Measurements from ENCODE around the gene PPM1F.

Gene PPM1F

DNA sequence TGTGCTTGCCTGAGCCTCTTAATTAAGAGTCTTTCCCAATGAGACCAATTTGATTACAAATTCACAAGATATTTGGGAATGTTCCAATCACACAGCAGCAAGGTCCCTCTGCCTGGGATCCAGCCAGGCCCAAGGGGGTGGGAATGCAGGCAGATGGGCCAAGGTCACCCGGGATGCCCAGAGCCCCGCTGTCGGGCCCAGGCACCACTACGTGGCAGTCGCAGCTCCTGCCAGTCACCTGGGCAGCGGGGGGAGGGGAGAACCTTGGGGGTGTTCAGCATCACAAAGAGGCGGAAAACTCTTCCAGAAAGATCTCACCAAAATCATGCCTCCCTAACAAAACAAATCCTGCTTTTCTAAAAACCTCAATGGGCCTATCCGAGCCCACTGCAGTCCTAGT, 30.9 kb downstream of the PPM1F start:
- Histone ChIP-seq H3K27ac (ENCODE audit: low read length) (no peak overlapping the region), H3K27me3 (ENCODE audit: low read depth, low read length) (no peaks in the 10 kb centered on the region), H3K4me1 (ENCODE audit: control insufficient read depth in 1 of 2, insufficient read depth in 2 of 2, low read length in 2 of 2) (peaks cover 0 to 7% of the 10 kb centered on the region in 2 donors), H3K36me3 (ENCODE audit: control insufficient read depth in 1 of 2, insufficient read depth in 2 of 2, low read length in 2 of 2) (peaks cover 0 to 33% of the 10 kb centered on the region in 2 donors), H3K9me3 (ENCODE audit: control insufficient read depth in 1 of 2, low read length in 2 of 2) (no peaks in the 10 kb centered on the region), H3K4me3 (ENCODE audit: low read depth in 1 of 2, low read length in 2 of 2) (no peak overlapping the region)

DNA sequence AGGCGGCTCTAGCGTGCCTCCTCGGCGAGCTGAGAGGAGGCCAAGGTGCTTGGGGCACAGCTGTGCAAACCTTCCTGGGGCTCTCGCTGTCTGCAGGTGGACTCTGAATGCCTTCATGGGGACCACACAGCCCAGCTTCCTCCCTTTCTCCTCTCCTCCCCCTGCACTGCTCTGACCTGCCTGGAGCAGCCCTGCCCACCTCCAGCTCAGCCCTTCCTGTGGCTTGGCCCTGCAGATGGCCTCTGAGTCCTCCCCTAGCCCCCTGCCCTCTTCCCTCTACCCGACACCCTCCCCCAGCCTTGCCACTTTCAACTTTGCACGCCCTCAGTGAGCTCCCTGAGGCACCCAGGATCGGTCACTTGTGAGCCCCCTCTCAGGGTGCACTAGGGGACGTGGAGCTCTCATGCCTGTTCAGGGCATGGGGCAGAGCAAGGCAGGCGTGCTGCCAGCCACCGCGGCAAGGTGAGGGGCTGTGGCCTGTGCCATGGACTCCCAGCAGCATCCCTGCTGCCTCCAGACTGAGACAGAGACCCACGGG, 31.4 kb downstream of the PPM1F start:
- H3K27ac ChIP-seq (ENCODE audit: low read length): no peak overlapping the region
- H3K4me1 ChIP-seq (ENCODE audit: control insufficient read depth in 1 of 2, insufficient read depth in 2 of 2, low read length in 2 of 2): peaks cover 0 to 7% of the 10 kb centered on the region in 2 donors
- no peak overlapping the region for H3K4me3 ChIP-seq (ENCODE audit: low read depth in 1 of 2, low read length in 2 of 2)
- H3K36me3 ChIP-seq (ENCODE audit: control insufficient read depth in 1 of 2, insufficient read depth in 2 of 2, low read length in 2 of 2): peaks cover 0 to 28% of the 10 kb centered on the region in 2 donors
- no peaks in the 10 kb centered on the region for H3K9me3 ChIP-seq (ENCODE audit: control insufficient read depth in 1 of 2, low read length in 2 of 2)
- H3K27me3 ChIP-seq (ENCODE audit: low read depth, low read length): no peaks in the 10 kb centered on the region

DNA sequence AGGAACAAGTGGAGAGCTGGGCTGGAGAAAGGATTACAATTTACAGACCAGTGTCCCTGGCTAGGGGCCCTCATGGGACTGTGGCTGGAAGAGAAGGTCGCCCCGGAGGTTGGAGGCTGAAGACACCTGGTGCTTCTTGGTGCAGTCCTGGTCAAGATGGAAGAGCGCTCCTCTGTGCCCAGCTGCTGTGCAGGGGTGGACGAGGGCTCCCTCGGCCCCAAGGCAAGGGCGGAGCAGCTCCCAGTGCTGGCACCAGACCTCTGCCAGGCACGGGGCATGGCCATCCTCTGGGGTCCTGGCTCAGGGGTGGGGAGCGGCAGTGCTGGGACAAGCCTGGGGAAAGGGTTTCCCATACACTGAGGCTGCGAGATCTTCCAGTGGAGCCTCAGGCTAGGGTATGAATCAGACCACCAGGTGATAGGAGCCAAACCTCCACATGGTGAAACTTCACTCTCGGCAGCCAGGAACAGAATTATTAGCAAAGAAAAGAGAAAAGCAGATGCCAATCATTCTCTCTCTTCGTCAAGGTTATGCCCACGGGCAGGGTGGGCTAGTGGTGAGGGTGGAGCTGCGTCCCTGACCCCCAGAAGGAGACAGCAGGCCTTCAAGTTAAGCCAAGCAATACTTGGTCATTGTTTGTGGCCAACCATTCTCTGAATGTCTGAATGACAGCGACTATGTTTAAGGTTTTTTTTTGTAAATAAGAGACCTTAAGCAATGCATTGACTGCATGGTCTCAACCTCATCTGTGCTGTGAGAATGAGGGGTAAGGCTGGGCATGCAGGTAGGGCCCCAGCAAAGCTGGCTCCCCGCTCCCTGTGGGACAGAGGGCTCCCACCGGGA, 32.1 kb downstream of the PPM1F start:
- Histone ChIP-seq H3K9me3 (ENCODE audit: control insufficient read depth in 1 of 2, low read length in 2 of 2) (no peaks in the 10 kb centered on the region), H3K36me3 (ENCODE audit: control insufficient read depth in 1 of 2, insufficient read depth in 2 of 2, low read length in 2 of 2) (peaks cover 0 to 27% of the 10 kb centered on the region in 2 donors), H3K4me1 (ENCODE audit: control insufficient read depth in 1 of 2, insufficient read depth in 2 of 2, low read length in 2 of 2) (peaks cover 0 to 7% of the 10 kb centered on the region in 2 donors), H3K27me3 (ENCODE audit: low read depth, low read length) (no peaks in the 10 kb centered on the region), H3K4me3 (ENCODE audit: low read depth in 1 of 2, low read length in 2 of 2) (no peak overlapping the region), H3K27ac (ENCODE audit: low read length) (no peak overlapping the region)

DNA sequence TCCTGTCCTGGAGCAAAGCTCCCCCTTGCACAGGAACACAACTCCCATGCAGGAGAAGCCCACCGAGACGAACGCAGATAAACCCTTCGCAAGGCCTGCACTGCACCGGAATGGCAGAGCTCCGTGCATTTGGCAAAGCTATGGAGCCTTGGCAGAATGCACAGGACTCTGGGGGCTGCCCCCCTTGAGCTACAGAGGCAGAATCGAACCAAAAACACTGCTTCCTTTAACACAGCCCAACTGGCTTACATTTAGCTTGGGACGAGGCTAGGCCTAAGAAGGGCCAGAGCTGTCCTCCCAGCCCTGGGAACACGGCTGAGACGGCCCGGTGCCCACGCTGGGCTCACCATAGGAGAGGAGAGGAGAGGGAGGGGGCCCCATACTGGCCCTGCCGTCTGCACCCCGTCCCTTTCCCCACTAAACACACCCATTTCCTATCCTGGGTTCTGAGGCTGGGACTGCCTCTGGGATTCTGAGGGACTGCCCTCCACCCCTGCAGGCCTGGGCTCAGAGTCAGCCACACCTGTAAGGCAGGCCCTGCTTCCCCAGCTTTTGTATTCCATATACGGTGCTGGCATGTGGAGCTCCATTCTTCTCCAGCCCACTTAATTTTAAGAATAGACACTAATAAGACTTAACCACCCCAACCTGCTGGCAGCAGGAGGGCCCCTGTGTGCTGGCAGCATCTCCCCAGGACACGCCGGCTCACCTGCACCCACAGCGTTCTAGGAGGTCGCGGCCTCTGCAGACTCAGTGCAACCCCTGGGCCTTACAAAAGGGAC, 32.9 kb downstream of the PPM1F start:
- Histone ChIP-seq H3K27ac (ENCODE audit: low read length) (no peak overlapping the region), H3K36me3 (ENCODE audit: control insufficient read depth in 1 of 2, insufficient read depth in 2 of 2, low read length in 2 of 2) (peaks cover 0 to 22% of the 10 kb centered on the region in 2 donors), H3K4me1 (ENCODE audit: control insufficient read depth in 1 of 2, insufficient read depth in 2 of 2, low read length in 2 of 2) (peaks cover 0 to 7% of the 10 kb centered on the region in 2 donors), H3K4me3 (ENCODE audit: low read depth in 1 of 2, low read length in 2 of 2) (no peak overlapping the region), H3K9me3 (ENCODE audit: control insufficient read depth in 1 of 2, low read length in 2 of 2) (no peaks in the 10 kb centered on the region), H3K27me3 (ENCODE audit: low read depth, low read length) (no peaks in the 10 kb centered on the region)

DNA sequence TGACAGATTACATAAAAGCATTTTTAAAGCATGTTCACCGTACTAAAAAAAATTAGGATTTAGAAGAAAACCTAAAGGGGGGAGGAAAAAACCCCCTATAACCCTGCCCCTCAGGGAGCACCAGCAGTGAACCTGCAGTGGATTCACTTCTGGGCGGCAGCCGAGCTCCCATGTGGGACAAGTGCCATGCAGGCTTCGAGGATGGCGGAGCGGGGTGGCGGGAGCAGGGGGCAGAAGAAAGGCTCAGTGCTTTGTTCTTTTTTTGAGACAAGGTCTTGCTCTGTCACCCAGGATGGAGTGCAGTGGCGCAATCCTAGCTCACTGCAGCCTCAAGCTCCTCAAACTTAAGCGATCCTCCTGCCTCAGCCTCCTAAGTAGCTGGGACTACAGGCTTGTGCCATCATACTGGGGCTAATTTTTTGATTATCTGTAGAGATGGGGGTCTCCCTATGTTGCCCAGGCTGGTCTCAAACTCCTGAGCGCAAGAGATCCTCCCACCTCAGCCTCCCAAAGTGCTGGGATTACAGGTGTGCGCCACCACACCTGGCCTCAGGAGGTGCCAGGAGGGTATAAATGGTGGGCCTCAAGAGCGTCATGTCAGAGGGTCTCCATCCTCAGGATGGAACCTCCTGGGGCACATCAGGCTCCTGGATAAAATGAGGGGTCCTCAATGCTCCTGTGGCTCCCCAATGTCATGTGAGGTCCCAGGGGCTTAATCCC, 34.0 kb downstream of the PPM1F start:
- no peak overlapping the region for H3K27ac ChIP-seq (ENCODE audit: low read length)
- no peak overlapping the region for H3K4me3 ChIP-seq (ENCODE audit: low read depth in 1 of 2, low read length in 2 of 2)
- H3K9me3 ChIP-seq (ENCODE audit: control insufficient read depth in 1 of 2, low read length in 2 of 2): no peaks in the 10 kb centered on the region
- H3K27me3 ChIP-seq (ENCODE audit: low read depth, low read length): no peaks in the 10 kb centered on the region
- peaks cover 0 to 19% of the 10 kb centered on the region in 2 donors for H3K36me3 ChIP-seq (ENCODE audit: control insufficient read depth in 1 of 2, insufficient read depth in 2 of 2, low read length in 2 of 2)
- H3K4me1 ChIP-seq (ENCODE audit: control insufficient read depth in 1 of 2, insufficient read depth in 2 of 2, low read length in 2 of 2): peaks cover 0 to 7% of the 10 kb centered on the region in 2 donors

DNA sequence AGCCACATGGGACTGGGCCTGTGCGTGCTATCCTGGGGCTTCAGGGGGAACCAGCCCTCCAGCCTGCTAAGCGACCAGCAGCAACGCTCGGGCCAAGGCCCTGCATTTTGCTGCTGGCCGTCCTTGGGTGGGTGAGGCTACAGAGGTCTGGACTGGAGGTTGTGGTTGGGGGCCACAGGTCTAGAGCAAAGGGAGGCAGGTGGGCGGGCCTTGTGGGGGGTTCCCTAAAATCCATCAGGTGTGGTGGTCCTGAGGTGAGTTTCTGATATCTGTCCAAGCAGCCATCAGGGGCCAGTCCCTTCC, 34.7 kb downstream of the PPM1F start:
- peaks cover 0 to 17% of the 10 kb centered on the region in 2 donors for H3K36me3 ChIP-seq (ENCODE audit: control insufficient read depth in 1 of 2, insufficient read depth in 2 of 2, low read length in 2 of 2)
- no peak overlapping the region for H3K27ac ChIP-seq (ENCODE audit: low read length)
- no peak overlapping the region for H3K4me3 ChIP-seq (ENCODE audit: low read depth in 1 of 2, low read length in 2 of 2)

DNA sequence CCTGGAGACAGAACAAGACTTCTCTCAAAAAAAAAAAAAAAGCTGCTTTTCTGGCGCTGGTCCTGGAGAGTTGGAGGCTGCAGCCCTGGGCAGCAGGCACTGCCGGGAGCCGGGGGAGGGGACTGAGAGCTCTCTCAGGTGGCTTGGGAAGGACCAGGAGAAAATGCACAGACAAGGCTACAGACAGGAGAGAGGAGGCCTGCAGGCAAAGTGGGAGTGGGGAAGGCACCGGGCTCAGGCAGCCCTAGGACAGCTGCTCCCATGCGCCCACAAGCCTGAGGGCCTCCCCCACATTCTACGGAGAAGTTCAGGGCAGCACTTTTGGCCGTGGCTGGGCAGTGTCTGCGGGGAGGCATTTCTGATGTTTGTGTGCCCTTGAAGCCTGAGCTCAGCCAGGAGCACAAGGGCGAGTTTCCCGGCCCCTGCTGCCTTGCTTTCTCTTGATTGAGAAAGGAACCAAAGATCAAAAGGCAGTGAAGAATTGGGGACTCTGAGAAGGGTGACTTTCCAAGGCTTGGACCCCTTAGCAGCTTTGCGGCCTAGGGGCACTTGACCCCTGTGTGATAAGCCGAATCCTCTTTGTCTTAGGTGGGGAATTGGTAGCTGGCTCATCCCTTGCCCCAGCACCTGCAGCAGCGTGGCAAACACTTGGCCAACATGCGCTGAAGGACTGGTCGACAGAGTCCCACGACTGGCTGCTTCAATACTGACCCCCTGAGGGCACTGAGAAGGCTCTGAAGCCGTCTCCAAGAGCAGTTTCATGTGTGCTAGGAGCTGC, 35.3 kb downstream of the PPM1F start:
- Histone ChIP-seq H3K9me3 (ENCODE audit: control insufficient read depth in 1 of 2, low read length in 2 of 2) (no peaks in the 10 kb centered on the region), H3K4me1 (ENCODE audit: control insufficient read depth in 1 of 2, insufficient read depth in 2 of 2, low read length in 2 of 2) (peaks cover 0 to 7% of the 10 kb centered on the region in 2 donors), H3K4me3 (ENCODE audit: low read depth in 1 of 2, low read length in 2 of 2) (no peak overlapping the region), H3K27ac (ENCODE audit: low read length) (no peak overlapping the region), H3K36me3 (ENCODE audit: control insufficient read depth in 1 of 2, insufficient read depth in 2 of 2, low read length in 2 of 2) (peaks cover 0 to 12% of the 10 kb centered on the region in 2 donors), H3K27me3 (ENCODE audit: low read depth, low read length) (no peaks in the 10 kb centered on the region)

More for the DNA sequence above, 34.7 kb downstream of the PPM1F start:
- Histone ChIP-seq H3K27me3 (ENCODE audit: low read depth, low read length) (no peaks in the 10 kb centered on the region), H3K4me1 (ENCODE audit: control insufficient read depth in 1 of 2, insufficient read depth in 2 of 2, low read length in 2 of 2) (peaks cover 0 to 7% of the 10 kb centered on the region in 2 donors), H3K9me3 (ENCODE audit: control insufficient read depth in 1 of 2, low read length in 2 of 2) (no peaks in the 10 kb centered on the region)

DNA sequence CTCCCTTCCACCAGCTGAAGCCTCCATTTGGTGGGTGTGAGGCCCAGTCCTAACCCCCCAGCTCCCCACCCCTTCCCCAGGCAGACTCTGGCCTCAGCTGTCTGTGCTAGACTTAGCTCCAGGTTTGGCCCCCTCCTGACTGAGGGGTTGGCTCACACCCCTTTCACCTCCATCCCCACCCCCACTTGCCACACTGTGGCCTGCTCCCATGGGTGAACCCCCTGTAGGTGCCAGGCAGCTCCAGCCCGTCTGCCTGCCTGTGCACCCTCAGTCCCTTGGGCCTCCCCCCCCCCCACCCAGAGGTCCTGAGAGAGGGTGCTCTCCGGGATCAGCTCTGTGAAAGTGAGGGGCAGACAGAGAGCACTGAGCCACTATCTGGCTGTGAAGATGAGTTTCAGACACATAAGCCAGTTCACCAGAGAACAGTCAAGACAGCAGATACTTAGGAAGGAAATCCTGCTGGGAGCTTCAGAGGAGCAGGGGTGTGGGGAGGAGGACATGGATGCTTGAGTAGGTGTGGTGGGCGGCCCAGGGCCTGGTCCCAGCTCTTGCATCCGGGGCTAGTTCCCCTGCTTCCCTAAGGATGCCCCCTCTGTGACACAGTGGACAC, 36.2 kb downstream of the PPM1F start:
- H3K36me3 ChIP-seq (ENCODE audit: control insufficient read depth in 1 of 2, insufficient read depth in 2 of 2, low read length in 2 of 2): peaks cover 0 to 5% of the 10 kb centered on the region in 2 donors
- H3K27ac ChIP-seq (ENCODE audit: low read length): no peak overlapping the region
- H3K27me3 ChIP-seq (ENCODE audit: low read depth, low read length): no peaks in the 10 kb centered on the region
- no peaks in the 10 kb centered on the region for H3K9me3 ChIP-seq (ENCODE audit: control insufficient read depth in 1 of 2, low read length in 2 of 2)
- H3K4me3 ChIP-seq (ENCODE audit: low read depth in 1 of 2, low read length in 2 of 2): no peak overlapping the region
- peaks cover 0 to 7% of the 10 kb centered on the region in 2 donors for H3K4me1 ChIP-seq (ENCODE audit: control insufficient read depth in 1 of 2, insufficient read depth in 2 of 2, low read length in 2 of 2)

DNA sequence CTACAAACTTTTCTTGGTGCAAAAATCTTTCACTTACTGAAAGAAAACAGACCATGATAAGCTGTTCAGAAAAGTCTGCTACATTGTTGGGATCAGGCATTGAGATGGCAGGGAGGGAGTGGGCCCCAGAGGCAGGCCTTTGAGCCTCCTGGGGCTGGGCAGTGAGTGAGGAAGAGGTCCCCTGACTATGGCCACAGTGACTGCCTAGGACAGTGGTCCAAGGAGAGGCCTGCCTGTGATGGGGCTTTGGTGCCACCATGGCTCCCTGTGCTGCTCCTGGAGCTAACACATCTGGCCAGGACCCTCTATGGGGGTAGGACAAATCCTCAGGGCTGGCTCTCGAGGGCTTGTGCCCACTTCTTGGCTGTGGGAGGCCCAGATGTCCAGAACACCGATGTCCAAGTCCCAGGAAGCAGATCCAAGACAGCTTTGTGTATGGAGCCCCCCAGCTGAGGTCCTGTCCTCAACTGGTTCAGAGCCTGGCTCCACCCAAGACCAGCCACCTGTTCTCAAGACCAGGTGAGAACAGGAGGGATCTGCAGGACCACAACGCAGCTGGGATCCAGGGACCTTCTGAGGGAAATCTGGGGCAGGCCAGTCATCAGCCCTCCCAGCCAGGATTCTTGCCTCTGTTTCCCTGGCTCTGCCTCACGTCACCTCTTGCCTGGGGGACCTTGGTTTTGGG, 36.9 kb downstream of the PPM1F start:
- Histone ChIP-seq H3K27me3 (ENCODE audit: low read depth, low read length) (no peaks in the 10 kb centered on the region), H3K36me3 (ENCODE audit: control insufficient read depth in 1 of 2, insufficient read depth in 2 of 2, low read length in 2 of 2) (no peaks in the 10 kb centered on the region), H3K4me3 (ENCODE audit: low read depth in 1 of 2, low read length in 2 of 2) (no peak overlapping the region), H3K27ac (ENCODE audit: low read length) (no peak overlapping the region), H3K4me1 (ENCODE audit: control insufficient read depth in 1 of 2, insufficient read depth in 2 of 2, low read length in 2 of 2) (peaks cover 0 to 7% of the 10 kb centered on the region in 2 donors), H3K9me3 (ENCODE audit: control insufficient read depth in 1 of 2, low read length in 2 of 2) (no peaks in the 10 kb centered on the region)

All from muscle layer of duodenum (tissue), 2 donors.